Measurements from ENCODE around the gene GALNT9. TPM values are rescaled to one million over a fixed set of nuclear protein-coding genes. Genes with fewer than 3 reads are reported as not detected.

GALNT9 gene
- total RNA-seq, 4 donors from 2014 or later, result 1.6 TPM; not detected in 3

- no peak for TF ChIP-seq POLR2A (IDR thresholded peaks at IDR 0.05)
- no peak for TF ChIP-seq CTCF (IDR thresholded peaks at IDR 0.05)
- no peak for TF ChIP-seq EP300 (IDR thresholded peaks at IDR 0.05)
- H3K4me1 ChIP-seq, result peaks cover 0 to 11% (median 0%) of the 10 kb centered on the region in 4 donors
- no peak for DNase-seq (ENCODE audit: low spot score in 2 of 2)
- WGBS, 2 donors, result 68 to 69% methylated on average over 32 to 38 of the region's 38 CpGs
- peaks cover 0 to 85% of the 10 kb centered on the region in 2 donors for H3K27me3 ChIP-seq
- no peak overlapping the region for H3K4me3 ChIP-seq
- H3K27ac ChIP-seq, result no peak overlapping the region
- no peaks in the 10 kb centered on the region for H3K9me3 ChIP-seq
- no peaks in the 10 kb centered on the region for H3K36me3 ChIP-seq
Observed at GRCh38 chr12:132284827-132285741, 44.3 kb downstream of the GALNT9 start.

DNA sequence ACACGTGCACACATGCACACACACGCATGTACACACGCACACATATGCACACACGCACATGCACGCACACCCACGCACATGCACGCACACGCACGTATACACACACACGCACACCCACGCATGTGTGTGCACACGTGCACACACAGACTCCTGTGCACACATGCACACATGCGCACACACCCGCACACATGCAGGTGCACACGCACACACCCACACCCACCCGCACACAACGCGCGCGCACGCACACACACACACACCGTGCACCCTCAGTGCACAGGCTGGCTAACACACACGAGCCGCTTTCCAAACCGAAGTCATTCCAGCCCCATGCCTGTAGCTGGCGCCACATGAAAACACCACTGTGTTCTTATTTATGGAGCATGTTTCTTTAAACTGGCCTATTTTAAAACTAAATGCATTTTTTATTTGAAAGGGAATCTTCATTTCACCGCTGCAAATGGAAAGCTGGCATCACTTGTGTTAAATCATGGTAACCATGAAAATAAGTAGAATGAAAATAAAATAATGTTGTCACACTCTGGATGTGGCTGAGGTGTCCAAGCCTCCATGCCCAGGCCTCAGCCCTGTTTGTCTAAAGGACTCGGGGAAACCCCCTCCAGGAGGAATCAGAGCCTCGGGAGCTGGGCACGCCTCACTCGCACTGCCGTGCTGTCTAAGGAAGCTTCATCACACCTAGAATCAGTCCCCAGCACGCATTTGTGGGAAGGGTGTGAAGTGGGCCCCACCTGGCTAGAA is 45.1 kb downstream of the GALNT9 start:
- 67 to 70% methylated on average over 33 of the region's 33 CpGs for WGBS, 2 donors
- Histone ChIP-seq H3K36me3 (no peaks in the 10 kb centered on the region), H3K27ac (no peak overlapping the region), H3K4me3 (no peak overlapping the region), H3K4me1 (peaks cover 0 to 11% (median 0%) of the 10 kb centered on the region in 4 donors), H3K27me3 (peaks cover 0 to 94% of the 10 kb centered on the region in 2 donors), H3K9me3 (no peaks in the 10 kb centered on the region)
- no peak for TF ChIP-seq CTCF (IDR thresholded peaks at IDR 0.05)
- no peak for TF ChIP-seq POLR2A (IDR thresholded peaks at IDR 0.05)
- TF ChIP-seq EP300 (IDR thresholded peaks at IDR 0.05), result no peak
- DNase-seq (ENCODE audit: low spot score in 2 of 2), result no peak

- Histone ChIP-seq H3K4me1 (peaks cover 0 to 11% (median 0%) of the 10 kb centered on the region in 4 donors), H3K4me3 (no peak overlapping the region), H3K9me3 (no peaks in the 10 kb centered on the region), H3K27me3 (peaks cover 0 to 99% of the 10 kb centered on the region in 2 donors), H3K36me3 (no peaks in the 10 kb centered on the region), H3K27ac (no peak overlapping the region)
- no peak for DNase-seq (ENCODE audit: low spot score in 2 of 2)
- TF ChIP-seq EP300 (IDR thresholded peaks at IDR 0.05) (no peak), POLR2A (IDR thresholded peaks at IDR 0.05) (no peak), CTCF (IDR thresholded peaks at IDR 0.05) (no peak)
- 35 to 48% methylated on average over 24 to 30 of the region's 39 CpGs for WGBS, 2 donors
Observed at GRCh38 chr12:132282950-132283771, 46.2 kb downstream of the GALNT9 start.

DNA sequence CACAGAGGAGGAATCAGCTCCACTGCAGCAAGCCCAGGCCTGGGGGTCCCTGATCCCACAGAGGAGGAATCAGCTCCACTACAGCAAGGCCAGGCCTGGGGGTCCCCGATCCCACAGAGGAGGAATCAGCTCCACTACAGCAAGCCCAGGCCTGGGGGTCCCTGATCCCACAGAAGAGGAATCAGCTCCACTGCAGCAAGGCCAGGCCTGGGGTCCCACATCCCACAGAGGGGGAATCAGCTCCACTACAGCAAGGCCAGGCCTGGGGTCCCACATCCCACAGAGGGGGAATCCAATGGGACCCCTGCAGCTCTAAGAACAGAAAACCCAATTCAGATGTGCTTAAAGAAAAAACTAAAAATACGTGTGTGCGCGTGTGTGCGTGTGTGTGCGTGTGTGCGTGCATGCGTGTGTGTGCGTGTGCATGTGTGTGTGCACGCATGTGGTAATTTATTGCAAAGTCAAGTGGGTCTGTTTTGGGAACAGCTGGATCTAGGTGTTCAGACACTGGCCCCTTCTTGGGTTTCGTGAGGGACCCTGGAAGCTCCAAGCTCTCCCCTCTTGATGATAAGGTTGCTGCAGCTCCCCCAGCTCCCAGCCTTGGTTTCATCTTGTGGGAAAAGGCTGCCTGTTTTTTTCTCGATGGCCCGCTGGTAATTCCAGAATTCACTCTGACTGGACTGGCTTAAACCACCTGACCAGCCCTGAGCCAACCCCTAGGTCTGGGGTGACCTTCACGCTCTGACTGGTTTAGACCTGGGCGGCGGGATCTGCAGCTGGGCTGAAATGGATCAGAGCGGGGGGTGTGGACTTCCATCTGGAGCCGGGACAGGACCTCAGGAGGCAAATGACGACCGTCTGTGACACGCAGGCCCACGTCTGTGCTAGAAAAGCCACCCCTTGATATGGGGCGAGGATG is 47.1 kb downstream of the GALNT9 start:
- TF ChIP-seq POLR2A (IDR thresholded peaks at IDR 0.05), result no peak
- TF ChIP-seq EP300 (IDR thresholded peaks at IDR 0.05), result no peak
- TF ChIP-seq CTCF (IDR thresholded peaks at IDR 0.05), result no peak
- DNase-seq (ENCODE audit: low spot score in 2 of 2), result no peak
- Histone ChIP-seq H3K4me1 (peaks cover 0 to 11% (median 0%) of the 10 kb centered on the region in 4 donors), H3K9me3 (no peaks in the 10 kb centered on the region), H3K36me3 (no peaks in the 10 kb centered on the region), H3K27ac (no peak overlapping the region), H3K4me3 (no peak overlapping the region), H3K27me3 (peaks cover 0 to 99% of the 10 kb centered on the region in 2 donors)
- 78 to 92% methylated on average over 16 to 23 of the region's 23 CpGs for WGBS, 2 donors

Measured in tibial nerve (tissue), 4 donors.